ENCODE results near the gene BDKRB2.

Gene BDKRB2

GRCh38 chr14:96251656-96252155 is 47.1 kb downstream of the BDKRB2 start:
- TF ChIP-seq, protein P1, sequence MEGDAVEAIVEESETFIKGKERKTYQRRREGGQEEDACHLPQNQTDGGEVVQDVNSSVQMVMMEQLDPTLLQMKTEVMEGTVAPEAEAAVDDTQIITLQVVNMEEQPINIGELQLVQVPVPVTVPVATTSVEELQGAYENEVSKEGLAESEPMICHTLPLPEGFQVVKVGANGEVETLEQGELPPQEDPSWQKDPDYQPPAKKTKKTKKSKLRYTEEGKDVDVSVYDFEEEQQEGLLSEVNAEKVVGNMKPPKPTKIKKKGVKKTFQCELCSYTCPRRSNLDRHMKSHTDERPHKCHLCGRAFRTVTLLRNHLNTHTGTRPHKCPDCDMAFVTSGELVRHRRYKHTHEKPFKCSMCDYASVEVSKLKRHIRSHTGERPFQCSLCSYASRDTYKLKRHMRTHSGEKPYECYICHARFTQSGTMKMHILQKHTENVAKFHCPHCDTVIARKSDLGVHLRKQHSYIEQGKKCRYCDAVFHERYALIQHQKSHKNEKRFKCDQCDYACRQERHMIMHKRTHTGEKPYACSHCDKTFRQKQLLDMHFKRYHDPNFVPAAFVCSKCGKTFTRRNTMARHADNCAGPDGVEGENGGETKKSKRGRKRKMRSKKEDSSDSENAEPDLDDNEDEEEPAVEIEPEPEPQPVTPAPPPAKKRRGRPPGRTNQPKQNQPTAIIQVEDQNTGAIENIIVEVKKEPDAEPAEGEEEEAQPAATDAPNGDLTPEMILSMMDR (IDR thresholded peaks at IDR 0.05), result no peak
- H3K4me3 ChIP-seq, result no peak overlapping the region
- H3K27ac ChIP-seq, result no peak overlapping the region
- no peak for DNase-seq (ENCODE audit: low spot score)

GRCh38 chr14:96252323-96252998 is 47.8 kb downstream of the BDKRB2 start:
- Histone ChIP-seq H3K4me3 (no peak overlapping the region), H3K27ac (no peak overlapping the region)
- no peak for DNase-seq (ENCODE audit: low spot score)
- TF ChIP-seq, protein P1 (IDR thresholded peaks at IDR 0.05), result no peak

- DNase-seq (ENCODE audit: low spot score), result no peak
- TF ChIP-seq, protein P1 (IDR thresholded peaks at IDR 0.05), result no peak
- Histone ChIP-seq H3K4me3 (no peak overlapping the region), H3K27ac (no peak overlapping the region)
Measured at GRCh38 chr14:96252999-96253539, 48.4 kb downstream of the BDKRB2 start.

DNA sequence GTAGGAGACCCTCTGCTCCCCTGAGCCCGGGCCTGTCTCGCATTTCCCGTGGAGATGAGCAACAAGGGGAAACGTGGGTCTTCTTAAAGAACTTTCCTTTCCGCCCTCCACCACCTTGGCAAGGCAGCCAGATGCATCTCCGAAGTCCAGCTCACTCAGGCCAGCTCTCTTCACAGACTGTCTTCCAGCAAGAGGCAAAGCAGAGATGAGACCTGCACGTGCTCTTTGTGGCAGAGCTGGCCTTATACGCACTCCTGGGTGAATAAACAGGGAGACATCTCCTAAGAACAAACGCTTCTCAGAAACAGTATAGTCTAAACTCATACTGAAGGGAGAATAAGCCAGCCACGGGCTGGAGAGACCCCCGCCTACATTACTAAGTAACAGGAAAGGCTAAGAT is 50.0 kb downstream of the BDKRB2 start:
- no peak overlapping the region for H3K27ac ChIP-seq
- TF ChIP-seq, protein P1 (IDR thresholded peaks at IDR 0.05), result no peak
- H3K4me3 ChIP-seq, result no peak overlapping the region
- DNase-seq (ENCODE audit: low spot score), result no peak

GRCh38 chr14:96255501-96256366 is 51.1 kb downstream of the BDKRB2 start, which contains the start of gene BDKRB1:
TSS of gene BDKRB1 (plus strand) at chr14:96256210. CDS start at chr14:96263683, 7,473 bp downstream.
- no peak for DNase-seq (ENCODE audit: low spot score)
- Histone ChIP-seq H3K4me3 (no peak within 1 kb of the TSS), H3K27ac (peak within 1 kb of the TSS in 1 of 2 donors; percentile 53)
- TF ChIP-seq, protein P1 (IDR thresholded peaks at IDR 0.05), result no peak

DNA sequence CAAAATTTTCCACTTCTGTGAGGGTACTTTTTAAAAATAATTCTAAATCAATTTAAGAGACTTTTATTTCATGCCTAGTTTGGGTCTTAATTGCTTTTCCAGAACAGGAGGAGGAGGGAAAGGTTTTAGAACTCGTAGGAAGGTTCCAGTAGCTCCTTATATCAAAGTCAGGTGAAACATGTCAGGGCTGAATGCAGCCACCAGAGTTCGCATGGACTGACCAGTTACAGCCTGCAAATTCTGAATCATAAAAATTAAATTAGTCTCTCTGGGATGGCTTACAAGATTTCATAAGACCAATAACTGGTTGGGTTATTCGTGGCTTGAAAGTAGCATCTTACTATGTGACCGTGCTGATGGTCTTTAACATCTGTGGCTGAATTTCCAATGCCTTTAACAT is 51.8 kb downstream of the BDKRB2 start:
- no peak overlapping the region for H3K4me3 ChIP-seq
- TF ChIP-seq, protein P1 (IDR thresholded peaks at IDR 0.05), result no peak
- no peak for DNase-seq (ENCODE audit: low spot score)
- peak overlapping the region in 1 of 2 donors; percentile 2 for H3K27ac ChIP-seq

All from coronary artery (tissue), 2 donors.